ENCODE measurements around the gene TMEM203. TPM values are rescaled to one million over a fixed set of nuclear protein-coding genes. Genes with fewer than 3 reads are reported as not detected.

Gene TMEM203
- total and polyA plus RNA-seq, 2 of the 13 experiments (the other 11 are each of a cell fraction or from before 2014, with no cell fraction given) = 23.4 to 36.7 TPM

DNA sequence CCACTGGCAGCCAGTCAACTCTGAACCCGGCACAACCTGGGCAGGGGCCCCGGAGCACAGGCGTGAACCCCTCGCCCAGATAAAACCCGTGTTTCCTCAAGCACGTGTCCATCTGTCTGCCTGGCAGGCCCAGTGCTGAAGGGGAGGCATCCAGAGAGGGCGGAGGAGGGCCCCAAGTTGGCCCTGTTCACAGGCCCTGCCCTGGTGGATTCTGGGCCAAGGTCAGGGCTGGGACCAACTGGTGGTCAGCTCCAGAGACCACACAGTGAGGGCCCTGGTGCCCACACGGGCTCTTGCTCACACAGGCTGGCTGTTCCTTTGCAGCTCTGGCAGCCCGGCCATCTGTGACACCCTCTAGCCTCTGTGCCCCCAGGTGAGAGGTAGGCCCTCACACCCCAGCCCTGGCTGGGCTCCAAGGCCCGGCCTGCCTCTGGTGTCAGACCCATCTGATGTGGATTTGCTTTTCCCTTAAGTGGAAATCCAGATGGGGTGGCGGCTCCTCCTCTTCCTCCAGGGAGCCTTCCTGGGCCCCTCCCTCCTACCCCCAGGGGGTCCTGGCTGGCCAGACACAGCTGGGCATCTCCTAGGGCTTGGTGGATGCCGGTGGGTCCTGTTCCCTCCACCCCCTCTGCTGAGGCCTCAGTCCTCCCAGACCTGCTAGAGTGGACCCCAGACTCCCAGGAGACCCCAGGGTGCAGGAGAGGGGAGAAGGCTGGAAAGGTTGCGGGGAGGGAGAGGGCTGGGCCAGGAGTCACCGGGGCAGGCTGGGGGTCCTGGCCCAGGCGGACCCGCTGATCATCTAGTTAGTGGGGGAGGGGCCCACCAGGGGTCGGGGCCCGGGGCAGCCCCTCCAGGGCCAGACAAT is 45.1 kb upstream of the TMEM203 start (continued):
- peak; percentile 38; the same call in 1 of the 2 replicates for TF ChIP-seq ZHX1 (CRISPR knock-in tag; IDR thresholded peaks at IDR 0.05; ENCODE audit: low read depth)
- peak; percentile 75; the same call in 1 of the 2 replicates for TF ChIP-seq HIC2 (CRISPR knock-in tag; IDR thresholded peaks at IDR 0.05; ENCODE audit: low read depth)
- peak; percentile 50 for TF ChIP-seq HNF4A (CRISPR knock-in tag; IDR thresholded peaks at IDR 0.05)
- TF ChIP-seq GABPA (IDR thresholded peaks at IDR 0.05; ENCODE audit: low read depth, low read length) = no peak
- TF ChIP-seq GABPA (CRISPR knock-in tag; IDR thresholded peaks at IDR 0.05; ENCODE audit: low read depth) = 0 out of 2 replicates have a peak, but pooled peaks have one; percentile 11
- TF ChIP-seq ZFP62 (CRISPR knock-in tag; IDR thresholded peaks at IDR 0.05) = no peak
- TF ChIP-seq RXRA (CRISPR knock-in tag; IDR thresholded peaks at IDR 0.05) = peak; percentile 31; the same call in 1 of the 2 replicates
- no peak for TF ChIP-seq ZSCAN22 (CRISPR knock-in tag; IDR thresholded peaks at IDR 0.05)
- no peak for TF ChIP-seq ZNF549 (CRISPR knock-in tag; IDR thresholded peaks at IDR 0.05)
- TF ChIP-seq IRF9 (CRISPR knock-in tag; IDR thresholded peaks at IDR 0.05; ENCODE audit: borderline replicate concordance) = peak; percentile 52; the same call in 1 of the 2 replicates
- TF ChIP-seq, protein P1, sequence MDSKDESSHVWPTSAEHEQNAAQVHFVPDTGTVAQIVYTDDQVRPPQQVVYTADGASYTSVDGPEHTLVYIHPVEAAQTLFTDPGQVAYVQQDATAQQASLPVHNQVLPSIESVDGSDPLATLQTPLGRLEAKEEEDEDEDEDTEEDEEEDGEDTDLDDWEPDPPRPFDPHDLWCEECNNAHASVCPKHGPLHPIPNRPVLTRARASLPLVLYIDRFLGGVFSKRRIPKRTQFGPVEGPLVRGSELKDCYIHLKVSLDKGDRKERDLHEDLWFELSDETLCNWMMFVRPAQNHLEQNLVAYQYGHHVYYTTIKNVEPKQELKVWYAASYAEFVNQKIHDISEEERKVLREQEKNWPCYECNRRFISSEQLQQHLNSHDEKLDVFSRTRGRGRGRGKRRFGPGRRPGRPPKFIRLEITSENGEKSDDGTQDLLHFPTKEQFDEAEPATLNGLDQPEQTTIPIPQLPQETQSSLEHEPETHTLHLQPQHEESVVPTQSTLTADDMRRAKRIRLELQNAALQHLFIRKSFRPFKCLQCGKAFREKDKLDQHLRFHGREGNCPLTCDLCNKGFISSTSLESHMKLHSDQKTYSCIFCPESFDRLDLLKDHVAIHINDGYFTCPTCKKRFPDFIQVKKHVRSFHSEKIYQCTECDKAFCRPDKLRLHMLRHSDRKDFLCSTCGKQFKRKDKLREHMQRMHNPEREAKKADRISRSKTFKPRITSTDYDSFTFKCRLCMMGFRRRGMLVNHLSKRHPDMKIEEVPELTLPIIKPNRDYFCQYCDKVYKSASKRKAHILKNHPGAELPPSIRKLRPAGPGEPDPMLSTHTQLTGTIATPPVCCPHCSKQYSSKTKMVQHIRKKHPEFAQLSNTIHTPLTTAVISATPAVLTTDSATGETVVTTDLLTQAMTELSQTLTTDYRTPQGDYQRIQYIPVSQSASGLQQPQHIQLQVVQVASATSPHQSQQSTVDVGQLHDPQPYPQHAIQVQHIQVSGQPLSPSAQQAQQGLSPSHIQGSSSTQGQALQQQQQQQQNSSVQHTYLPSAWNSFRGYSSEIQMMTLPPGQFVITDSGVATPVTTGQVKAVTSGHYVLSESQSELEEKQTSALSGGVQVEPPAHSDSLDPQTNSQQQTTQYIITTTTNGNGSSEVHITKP (CRISPR knock-in tag; IDR thresholded peaks at IDR 0.05; ENCODE audit: low read depth) = no peak
- TF ChIP-seq ZNF33A (CRISPR knock-in tag; IDR thresholded peaks at IDR 0.05; ENCODE audit: borderline replicate concordance) = no peak
- peak; percentile 65 for TF ChIP-seq ZFY (CRISPR knock-in tag; IDR thresholded peaks at IDR 0.05)
- no peak for TF ChIP-seq ZNF260 (CRISPR knock-in tag; IDR thresholded peaks at IDR 0.05; ENCODE audit: borderline replicate concordance, low read depth)
- TF ChIP-seq ZNF556 (CRISPR knock-in tag; IDR thresholded peaks at IDR 0.05; ENCODE audit: borderline replicate concordance) = no peak
- no peak for TF ChIP-seq ZMAT3 (CRISPR knock-in tag; conservative IDR thresholded peaks at IDR 0.05)
- no peak for TF ChIP-seq HHEX (CRISPR knock-in tag; IDR thresholded peaks at IDR 0.05)
- TF ChIP-seq PHF21A (CRISPR knock-in tag; IDR thresholded peaks at IDR 0.05) = peak; percentile 65; the same call in 1 of the 2 replicates
- no peak for TF ChIP-seq ZNF234 (CRISPR knock-in tag; conservative IDR thresholded peaks at IDR 0.05)
- TF ChIP-seq ZNF850 (CRISPR knock-in tag; conservative IDR thresholded peaks at IDR 0.05) = no peak
